ENCODE measurements around the gene PDE4D. TPM values are rescaled to one million over a fixed set of nuclear protein-coding genes. Genes with fewer than 3 reads are reported as not detected.

Gene PDE4D
- total RNA-seq, 1 donor from 2014 or later: 14.2 TPM

DNA sequence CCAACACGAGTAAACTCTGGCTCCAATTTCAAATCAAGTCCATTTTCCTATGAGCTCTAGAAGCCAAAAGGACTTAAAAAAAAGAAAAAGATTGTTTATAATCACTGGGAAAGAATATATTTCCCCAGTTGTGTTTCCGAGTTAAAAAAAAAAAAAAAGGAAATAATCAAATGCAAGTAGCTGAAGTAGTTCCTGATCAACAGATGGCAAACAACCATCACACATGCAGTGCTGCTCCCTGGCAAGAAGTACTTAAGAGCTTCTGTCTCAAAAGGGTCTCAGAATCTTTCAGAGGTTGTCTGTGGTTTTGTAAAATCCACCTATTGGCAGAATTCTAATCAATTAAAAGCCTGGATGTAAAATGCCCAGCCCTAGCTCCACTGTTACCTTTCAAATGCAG, 922.8 kb downstream of the PDE4D start:
- no peaks in the 10 kb centered on the region for H3K4me1 ChIP-seq (ENCODE audit: insufficient read depth, low read length)
- FAIRE-seq: no peak
- no peak overlapping the region for H3K9ac ChIP-seq (ENCODE audit: low read length)

DNA sequence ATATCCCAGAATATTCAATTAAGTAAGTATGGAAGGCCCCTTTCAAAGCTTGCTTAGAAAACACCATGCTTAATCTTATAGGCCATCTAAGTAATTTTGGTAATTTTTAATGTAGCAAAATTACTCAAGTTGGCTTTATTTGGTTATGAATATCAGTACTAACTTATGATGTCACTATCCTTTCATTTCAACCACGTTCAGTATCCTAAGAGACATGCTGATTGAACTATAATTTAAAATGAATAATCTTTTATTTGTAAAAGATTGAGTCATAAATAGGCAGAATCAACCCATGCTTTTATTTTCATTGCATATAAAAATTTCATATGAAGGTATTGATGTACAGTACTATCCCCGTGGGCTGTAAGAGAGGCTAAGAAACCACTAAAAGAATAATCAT, 923.7 kb downstream of the PDE4D start:
- Histone ChIP-seq H3K27ac (ENCODE audit: low read depth, low read length) (no peak overlapping the region), H3K36me3 (ENCODE audit: insufficient read depth, low read length) (peaks cover 6% of the 10 kb centered on the region), H3K27me3 (ENCODE audit: insufficient read depth, low read length) (no peaks in the 10 kb centered on the region), H3K4me2 (ENCODE audit: low read length) (no peak overlapping the region), H3K9me3 (ENCODE audit: insufficient read depth, low read depth, low read length) (no peaks in the 10 kb centered on the region), H3K4me3 (ENCODE audit: insufficient read depth, low read depth, low read length) (no peak overlapping the region), H3K79me2 (ENCODE audit: insufficient read depth, low read length) (no peaks in the 10 kb centered on the region), H4K20me1 (ENCODE audit: insufficient read depth, low read length) (no peaks in the 10 kb centered on the region), H3K4me1 (ENCODE audit: insufficient read depth, low read length) (no peaks in the 10 kb centered on the region), H3K9ac (ENCODE audit: low read length) (no peak overlapping the region), H2AFZ (ENCODE audit: low read depth, low read length) (no peak overlapping the region)
- TF ChIP-seq EZH2 (IDR thresholded peaks at IDR 0.05; ENCODE audit: insufficient read depth, low read length): no peak
- TF ChIP-seq, protein P1, sequence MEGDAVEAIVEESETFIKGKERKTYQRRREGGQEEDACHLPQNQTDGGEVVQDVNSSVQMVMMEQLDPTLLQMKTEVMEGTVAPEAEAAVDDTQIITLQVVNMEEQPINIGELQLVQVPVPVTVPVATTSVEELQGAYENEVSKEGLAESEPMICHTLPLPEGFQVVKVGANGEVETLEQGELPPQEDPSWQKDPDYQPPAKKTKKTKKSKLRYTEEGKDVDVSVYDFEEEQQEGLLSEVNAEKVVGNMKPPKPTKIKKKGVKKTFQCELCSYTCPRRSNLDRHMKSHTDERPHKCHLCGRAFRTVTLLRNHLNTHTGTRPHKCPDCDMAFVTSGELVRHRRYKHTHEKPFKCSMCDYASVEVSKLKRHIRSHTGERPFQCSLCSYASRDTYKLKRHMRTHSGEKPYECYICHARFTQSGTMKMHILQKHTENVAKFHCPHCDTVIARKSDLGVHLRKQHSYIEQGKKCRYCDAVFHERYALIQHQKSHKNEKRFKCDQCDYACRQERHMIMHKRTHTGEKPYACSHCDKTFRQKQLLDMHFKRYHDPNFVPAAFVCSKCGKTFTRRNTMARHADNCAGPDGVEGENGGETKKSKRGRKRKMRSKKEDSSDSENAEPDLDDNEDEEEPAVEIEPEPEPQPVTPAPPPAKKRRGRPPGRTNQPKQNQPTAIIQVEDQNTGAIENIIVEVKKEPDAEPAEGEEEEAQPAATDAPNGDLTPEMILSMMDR (IDR thresholded peaks at IDR 0.05; ENCODE audit: insufficient read depth, low read depth, low read length): no peak
- Mint-ChIP-seq H3K9me3 (ENCODE audit: unreplicated experiment) (no peaks in the 10 kb centered on the region), H3K4me3 (ENCODE audit: unreplicated experiment) (no peak overlapping the region), H3K36me3 (ENCODE audit: low read depth, unreplicated experiment) (peaks cover 9% of the 10 kb centered on the region), H3K27ac (ENCODE audit: unreplicated experiment) (no peak overlapping the region), H3K27me3 (ENCODE audit: low read depth, unreplicated experiment) (peaks cover 2% of the 10 kb centered on the region), H3K4me1 (ENCODE audit: low read depth, unreplicated experiment) (peaks cover 5% of the 10 kb centered on the region)
- FAIRE-seq: no peak
- no peak for DNase-seq (ENCODE audit: low read depth)

More for the DNA sequence above, 922.8 kb downstream of the PDE4D start:
- Histone ChIP-seq H3K27me3 (ENCODE audit: insufficient read depth, low read length) (no peaks in the 10 kb centered on the region), H4K20me1 (ENCODE audit: insufficient read depth, low read length) (no peaks in the 10 kb centered on the region), H3K9me3 (ENCODE audit: insufficient read depth, low read depth, low read length) (no peaks in the 10 kb centered on the region), H3K4me2 (ENCODE audit: low read length) (no peak overlapping the region), H3K79me2 (ENCODE audit: insufficient read depth, low read length) (no peaks in the 10 kb centered on the region), H2AFZ (ENCODE audit: low read depth, low read length) (no peak overlapping the region), H3K27ac (ENCODE audit: low read depth, low read length) (no peak overlapping the region), H3K36me3 (ENCODE audit: insufficient read depth, low read length) (peaks cover 6% of the 10 kb centered on the region), H3K4me3 (ENCODE audit: insufficient read depth, low read depth, low read length) (no peak overlapping the region)
- Mint-ChIP-seq H3K27ac (ENCODE audit: unreplicated experiment) (no peak overlapping the region), H3K4me3 (ENCODE audit: unreplicated experiment) (no peak overlapping the region), H3K4me1 (ENCODE audit: low read depth, unreplicated experiment) (peaks cover 5% of the 10 kb centered on the region), H3K27me3 (ENCODE audit: low read depth, unreplicated experiment) (peaks cover 2% of the 10 kb centered on the region), H3K36me3 (ENCODE audit: low read depth, unreplicated experiment) (peaks cover 12% of the 10 kb centered on the region), H3K9me3 (ENCODE audit: unreplicated experiment) (no peaks in the 10 kb centered on the region)
- DNase-seq (ENCODE audit: low read depth): no peak
- TF ChIP-seq, protein P1 (IDR thresholded peaks at IDR 0.05; ENCODE audit: insufficient read depth, low read depth, low read length): no peak
- TF ChIP-seq EZH2 (IDR thresholded peaks at IDR 0.05; ENCODE audit: insufficient read depth, low read length): no peak

DNA sequence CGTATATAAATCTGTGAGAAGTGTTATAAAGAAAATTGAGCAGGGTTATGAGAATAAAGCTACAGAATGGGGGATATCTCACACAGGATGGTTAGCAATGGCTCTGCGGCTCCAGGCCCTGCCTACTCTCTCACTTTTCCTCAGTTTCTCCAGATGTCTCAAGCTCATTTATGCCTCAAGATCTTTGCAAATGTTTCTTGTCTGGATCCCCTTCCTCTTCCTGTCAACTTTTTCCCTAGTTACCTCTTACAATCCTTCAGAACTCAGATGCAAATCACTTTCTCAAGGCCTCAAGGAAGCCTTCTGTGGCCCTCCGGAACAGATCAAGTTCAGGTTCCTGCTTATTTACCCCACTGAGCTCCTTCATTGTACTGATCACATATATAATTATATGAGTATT, 924.3 kb downstream of the PDE4D start:
- no peaks in the 10 kb centered on the region for H4K20me1 ChIP-seq (ENCODE audit: insufficient read depth, low read length)
- H3K36me3 ChIP-seq (ENCODE audit: insufficient read depth, low read length): peaks cover 3% of the 10 kb centered on the region
- H3K4me2 ChIP-seq (ENCODE audit: low read length): no peak overlapping the region
- H3K4me1 Mint-ChIP-seq (ENCODE audit: low read depth, unreplicated experiment): peaks cover 8% of the 10 kb centered on the region
- no peak overlapping the region for H3K4me3 ChIP-seq (ENCODE audit: insufficient read depth, low read depth, low read length)
- H3K27me3 ChIP-seq (ENCODE audit: insufficient read depth, low read length): no peaks in the 10 kb centered on the region
- H3K27me3 Mint-ChIP-seq (ENCODE audit: low read depth, unreplicated experiment): peaks cover 2% of the 10 kb centered on the region
- no peak overlapping the region for H3K27ac ChIP-seq (ENCODE audit: low read depth, low read length)
- no peaks in the 10 kb centered on the region for H3K4me1 ChIP-seq (ENCODE audit: insufficient read depth, low read length)
- no peak overlapping the region for H2AFZ ChIP-seq (ENCODE audit: low read depth, low read length)
- H3K79me2 ChIP-seq (ENCODE audit: insufficient read depth, low read length): no peaks in the 10 kb centered on the region
- no peaks in the 10 kb centered on the region for H3K9me3 ChIP-seq (ENCODE audit: insufficient read depth, low read depth, low read length)
- TF ChIP-seq, protein P1 (IDR thresholded peaks at IDR 0.05; ENCODE audit: insufficient read depth, low read depth, low read length): no peak
- TF ChIP-seq EZH2 (IDR thresholded peaks at IDR 0.05; ENCODE audit: insufficient read depth, low read length): no peak
- H3K9me3 Mint-ChIP-seq (ENCODE audit: unreplicated experiment): no peaks in the 10 kb centered on the region
- peaks cover 6% of the 10 kb centered on the region for H3K36me3 Mint-ChIP-seq (ENCODE audit: low read depth, unreplicated experiment)
- FAIRE-seq (no peak), DNase-seq (ENCODE audit: low read depth) (no peak)
- no peak overlapping the region for H3K27ac Mint-ChIP-seq (ENCODE audit: unreplicated experiment)
- H3K9ac ChIP-seq (ENCODE audit: low read length): no peak overlapping the region
- H3K4me3 Mint-ChIP-seq (ENCODE audit: unreplicated experiment): no peak overlapping the region

Data from astrocyte (in vitro differentiated cells and primary cell).